ENCODE results near the gene CD300LD.
"Not testable (repeated sequence)": the region's sequence is repeated elsewhere in the genome, so short reads cannot be mapped to it uniquely, and the experiment has no call there.

CD300LD gene

GRCh38 chr17:74605361-74605760, 13.3 kb upstream of the CD300LD start:
- no peak for DNase-seq

- DNase-seq: no peak
Observed at GRCh38 chr17:74604761-74605160, 12.7 kb upstream of the CD300LD start.

GRCh38 chr17:74604200-74604599, 12.1 kb upstream of the CD300LD start:
- DNase-seq: no peak

GRCh38 chr17:74603746-74604145, 11.7 kb upstream of the CD300LD start:
- DNase-seq: no peak

GRCh38 chr17:74603037-74603635, 11.1 kb upstream of the CD300LD start:
- no peak for DNase-seq

- DNase-seq: peak; percentile 60
Observed at GRCh38 chr17:74601944-74602572, 10.0 kb upstream of the CD300LD start.

- no peak for DNase-seq
Observed at GRCh38 chr17:74599448-74599939, 7.4 kb upstream of the CD300LD start.

GRCh38 chr17:74599023-74599399, 6.9 kb upstream of the CD300LD start:
- DNase-seq: no peak

GRCh38 chr17:74598346-74599022, 6.4 kb upstream of the CD300LD start:
- no peak for DNase-seq

- DNase-seq: no peak
Observed at GRCh38 chr17:74597069-74597790, 5.1 kb upstream of the CD300LD start.

GRCh38 chr17:74595037-74595750, 3.1 kb upstream of the CD300LD start:
- DNase-seq: no peak

- no peak for DNase-seq
Observed at GRCh38 chr17:74591503-74591902, 580 bp downstream of the CD300LD start.

GRCh38 chr17:74585711-74586110, 6.4 kb downstream of the CD300LD start:
- no peak for DNase-seq

- DNase-seq: no peak
Observed at GRCh38 chr17:74584292-74585060, 7.6 kb downstream of the CD300LD start.

- no peak for DNase-seq
Observed at GRCh38 chr17:74582633-74583032, 9.4 kb downstream of the CD300LD start.

- no peak for DNase-seq
Observed at GRCh38 chr17:74579900-74580299, 12.2 kb downstream of the CD300LD start.

- DNase-seq: no peak
Observed at GRCh38 chr17:74578979-74579378, 13.1 kb downstream of the CD300LD start.

- DNase-seq: no peak
Observed at GRCh38 chr17:74574489-74575142, 17.5 kb downstream of the CD300LD start.

GRCh38 chr17:74573635-74574034, 18.4 kb downstream of the CD300LD start:
- not testable (repeated sequence) for DNase-seq

GRCh38 chr17:74573169-74573568, 18.9 kb downstream of the CD300LD start:
- DNase-seq: no peak

GRCh38 chr17:74571621-74572270, 20.3 kb downstream of the CD300LD start:
- DNase-seq: no peak

Data from stimulated activated CD8-positive, alpha-beta memory T cell treated with anti-CD3 and anti-CD28 coated beads, Interleukin-4, amount 100 ng/mL, for 48 hours (primary cell).